ENCODE data around the gene TM4SF20.

Gene TM4SF20

GRCh38 chr2:227363756-227364155 is 15.3 kb downstream of the TM4SF20 start:
- no peak for DNase-seq (ENCODE audit: extremely low read depth, low read depth)
- peak; percentile 2 for TF ChIP-seq CTCF (IDR thresholded peaks at IDR 0.05; ENCODE audit: low read depth, low read length)

- no peak for DNase-seq (ENCODE audit: extremely low read depth, low read depth)
- TF ChIP-seq CTCF (IDR thresholded peaks at IDR 0.05; ENCODE audit: low read depth, low read length), result no peak
Measured at GRCh38 chr2:227360351-227360750, 18.8 kb downstream of the TM4SF20 start.

- no peak for TF ChIP-seq CTCF (IDR thresholded peaks at IDR 0.05; ENCODE audit: low read depth, low read length)
- no peak for DNase-seq (ENCODE audit: extremely low read depth, low read depth)
Measured at GRCh38 chr2:227351639-227352038, 27.5 kb downstream of the TM4SF20 start.

GRCh38 chr2:227349989-227350612 is 29.0 kb downstream of the TM4SF20 start:
- DNase-seq (ENCODE audit: extremely low read depth, low read depth), result no peak
- no peak for TF ChIP-seq CTCF (IDR thresholded peaks at IDR 0.05; ENCODE audit: low read depth, low read length)

GRCh38 chr2:227348324-227348723 is 30.8 kb downstream of the TM4SF20 start:
- TF ChIP-seq CTCF (IDR thresholded peaks at IDR 0.05; ENCODE audit: low read depth, low read length), result no peak
- no peak for DNase-seq (ENCODE audit: extremely low read depth, low read depth)

- no peak for DNase-seq (ENCODE audit: extremely low read depth, low read depth)
- TF ChIP-seq CTCF (IDR thresholded peaks at IDR 0.05; ENCODE audit: low read depth, low read length), result no peak
Measured at GRCh38 chr2:227347117-227347516, 32.0 kb downstream of the TM4SF20 start.

GRCh38 chr2:227344231-227344630 is 34.9 kb downstream of the TM4SF20 start:
- no peak for TF ChIP-seq CTCF (IDR thresholded peaks at IDR 0.05; ENCODE audit: low read depth, low read length)

More at GRCh38 chr2:227344231-227344630, 34.9 kb downstream of the TM4SF20 start:
- DNase-seq (ENCODE audit: extremely low read depth, low read depth), result no peak

Data from AG09319 (cell line).